HL-60 (cell line): ENCODE measurements around the gene TOP3A.
A peak's percentile ranks its signal among the peaks of the same experiment; 100 is the strongest.

ENCODE experiments used
- DNase-seq, 2 experiments: peaks; one replicate each; pipeline ENCODE4 v3.0.0-alpha.2; 2010 to 2020; ENCODE audit warnings: low read depth in 1 of 2, low spot score in 1 of 2
- H3K27ac ChIP-seq: fragments of 250-450 bp; sonication (Bioruptor Pico); replicated peaks from 2 replicates; pipeline ENCODE4 v1.5.1; 2020; ENCODE audit warnings: mild to moderate bottlenecking, moderate library complexity
- H3K27me3 ChIP-seq: fragments of 250-450 bp; sonication (Bioruptor Pico); 2 replicates; pipeline ENCODE4 v1.5.1; 2021; ENCODE audit warnings: mild to moderate bottlenecking, moderate library complexity; ENCODE audit not compliant: insufficient read depth, poor library complexity, severe bottlenecking
- H3K4me3 ChIP-seq: replicated peaks from 2 replicates; pipeline ENCODE4 v1.5.1; 2011; ENCODE audit warnings: mild to moderate bottlenecking, control low read depth, low read length; ENCODE audit not compliant: insufficient read depth
- CTCF ChIP-seq: IDR thresholded peaks from one replicate; pipeline ENCODE4 v1.5.1; 2011; ENCODE audit warnings: low read length, control low read depth, inconsistent platforms; ENCODE audit not compliant: insufficient read depth
- GABPA ChIP-seq: IDR thresholded peaks from 2 replicates; pipeline ENCODE4 v1.6.1; 2012; ENCODE audit warnings: low read depth
- POLR2AphosphoS5 ChIP-seq: IDR thresholded peaks from 2 replicates; pipeline ENCODE4 v1.6.1; 2012; ENCODE audit warnings: low read depth
- REST ChIP-seq: IDR thresholded peaks from 2 replicates; pipeline ENCODE4 v1.6.1; 2012; ENCODE audit warnings: low read depth; ENCODE audit not compliant: insufficient replicate concordance
- SPI1 ChIP-seq: IDR thresholded peaks from 2 replicates; pipeline ENCODE4 v1.6.1; 2012; ENCODE audit warnings: low read depth, mild to moderate bottlenecking, borderline replicate concordance

The TOP3A gene

GRCh38 chr17:18227635-18228034 lies 87.2 kb downstream of the TOP3A start:
- Histone ChIP-seq H3K27me3 (no peaks in the 10 kb centered on the region), H3K27ac (no peak overlapping the region), H3K4me3 (no peak overlapping the region)
- TF ChIP-seq CTCF (no peak), POLR2AphosphoS5 (no peak), REST (no peak), GABPA (no peak), SPI1 (no peak)
- no peak for DNase-seq

- Histone ChIP-seq H3K27me3 (no peaks in the 10 kb centered on the region), H3K27ac (no peak overlapping the region), H3K4me3 (peak overlapping the region; percentile 59)
- no peak for DNase-seq
- no peak for TF ChIP-seq CTCF
- no peak for TF ChIP-seq POLR2AphosphoS5
- no peak for TF ChIP-seq GABPA
- no peak for TF ChIP-seq REST
- no peak for TF ChIP-seq SPI1
Measured at GRCh38 chr17:18226284-18226945, 88.4 kb downstream of the TOP3A start.

- TF ChIP-seq SPI1 (no peak), REST (no peak), GABPA (no peak), POLR2AphosphoS5 (no peak), CTCF (no peak)
- H3K4me3 ChIP-seq = peak overlapping the region; percentile 59
- no peak for DNase-seq
- no peaks in the 10 kb centered on the region for H3K27me3 ChIP-seq
- H3K27ac ChIP-seq = no peak overlapping the region
Measured at GRCh38 chr17:18225642-18226283, 89.0 kb downstream of the TOP3A start.
